ENCODE measurements around the gene MRPS12.

The MRPS12 gene

DNA sequence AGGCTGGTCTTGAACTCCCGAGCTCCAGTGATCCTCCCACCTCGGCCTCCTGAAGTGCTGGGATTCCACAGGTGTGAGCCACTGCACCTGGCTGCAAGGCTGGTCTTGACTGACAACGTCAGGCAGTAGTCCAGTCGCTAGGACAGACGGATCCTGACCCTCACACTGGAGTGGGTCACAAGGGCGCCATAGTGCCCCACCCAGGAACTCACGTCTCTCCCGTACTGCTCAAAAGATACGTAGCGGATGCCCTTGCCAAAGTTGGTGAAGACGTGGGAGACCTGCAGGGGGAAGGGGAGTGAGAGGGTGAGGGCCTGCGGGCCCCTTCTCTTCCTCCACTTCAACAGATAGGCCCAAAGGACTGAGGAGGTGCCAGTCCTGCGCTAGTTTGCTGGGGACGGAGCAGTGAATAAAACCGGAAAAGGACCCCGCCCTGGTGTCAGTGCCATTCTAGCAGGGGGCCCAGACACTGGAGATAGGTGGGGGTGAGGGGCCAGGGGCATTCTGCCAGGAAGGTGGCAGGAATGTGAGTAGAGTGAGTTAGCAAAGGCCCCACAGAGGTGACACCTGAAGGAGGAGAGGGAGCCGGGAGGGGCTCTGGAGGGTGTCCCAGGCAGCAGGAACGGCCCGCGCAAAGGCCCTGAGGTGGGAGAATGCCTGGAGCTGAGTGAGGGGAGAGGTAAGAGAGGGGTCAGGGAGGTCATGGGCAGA is 11.9 kb downstream of the MRPS12 start:
- no peaks in the 10 kb centered on the region for H3K36me3 ChIP-seq (ENCODE audit: low read depth)
- H3K4me1 ChIP-seq (ENCODE audit: insufficient read depth, poor library complexity, severe bottlenecking) = no peaks in the 10 kb centered on the region
- H3K27ac ChIP-seq (ENCODE audit: poor library complexity, severe bottlenecking) = no peak overlapping the region
- TF ChIP-seq, protein P1, sequence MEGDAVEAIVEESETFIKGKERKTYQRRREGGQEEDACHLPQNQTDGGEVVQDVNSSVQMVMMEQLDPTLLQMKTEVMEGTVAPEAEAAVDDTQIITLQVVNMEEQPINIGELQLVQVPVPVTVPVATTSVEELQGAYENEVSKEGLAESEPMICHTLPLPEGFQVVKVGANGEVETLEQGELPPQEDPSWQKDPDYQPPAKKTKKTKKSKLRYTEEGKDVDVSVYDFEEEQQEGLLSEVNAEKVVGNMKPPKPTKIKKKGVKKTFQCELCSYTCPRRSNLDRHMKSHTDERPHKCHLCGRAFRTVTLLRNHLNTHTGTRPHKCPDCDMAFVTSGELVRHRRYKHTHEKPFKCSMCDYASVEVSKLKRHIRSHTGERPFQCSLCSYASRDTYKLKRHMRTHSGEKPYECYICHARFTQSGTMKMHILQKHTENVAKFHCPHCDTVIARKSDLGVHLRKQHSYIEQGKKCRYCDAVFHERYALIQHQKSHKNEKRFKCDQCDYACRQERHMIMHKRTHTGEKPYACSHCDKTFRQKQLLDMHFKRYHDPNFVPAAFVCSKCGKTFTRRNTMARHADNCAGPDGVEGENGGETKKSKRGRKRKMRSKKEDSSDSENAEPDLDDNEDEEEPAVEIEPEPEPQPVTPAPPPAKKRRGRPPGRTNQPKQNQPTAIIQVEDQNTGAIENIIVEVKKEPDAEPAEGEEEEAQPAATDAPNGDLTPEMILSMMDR (IDR thresholded peaks at IDR 0.05; ENCODE audit: poor library complexity, severe bottlenecking) = no peak
- H3K27me3 ChIP-seq (ENCODE audit: insufficient read depth, poor library complexity, severe bottlenecking) = no peaks in the 10 kb centered on the region
- no peak for DNase-seq (ENCODE audit: low spot score)
- H3K4me3 ChIP-seq (ENCODE audit: severe bottlenecking) = no peak overlapping the region
- no peak for ATAC-seq (ENCODE audit: low read depth)
- H3K9me3 ChIP-seq (ENCODE audit: severe bottlenecking) = no peaks in the 10 kb centered on the region

DNA sequence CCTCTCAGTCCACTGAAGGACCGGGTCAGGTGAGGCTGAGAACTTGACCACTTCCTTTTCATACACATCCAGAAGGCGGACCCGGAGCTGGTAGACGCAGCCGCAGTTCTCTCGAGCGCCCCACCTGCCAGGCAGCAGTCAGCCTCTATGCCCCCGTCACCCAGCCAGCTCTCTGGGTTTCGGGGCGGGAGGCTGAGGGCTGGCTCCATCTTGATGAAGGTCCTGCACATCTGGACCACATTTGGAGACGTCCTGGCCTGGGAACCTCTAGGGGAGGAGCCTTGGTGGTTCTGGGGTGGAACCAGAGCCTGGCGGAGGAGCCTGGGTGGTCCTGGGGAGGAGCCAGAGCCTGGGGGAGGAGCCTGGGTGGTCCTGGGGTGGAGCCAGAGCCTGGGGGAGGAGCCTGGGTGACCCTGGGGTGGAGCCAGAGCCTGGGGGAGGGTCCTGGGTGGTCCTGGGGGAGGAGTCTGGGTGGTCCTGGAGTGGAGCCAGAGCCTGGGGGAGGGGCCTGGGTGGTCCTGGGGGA is 14.3 kb downstream of the MRPS12 start:
- H3K4me3 ChIP-seq (ENCODE audit: severe bottlenecking) = no peak overlapping the region
- H3K4me1 ChIP-seq (ENCODE audit: insufficient read depth, poor library complexity, severe bottlenecking) = no peaks in the 10 kb centered on the region
- ATAC-seq (ENCODE audit: low read depth) = no peak
- H3K27me3 ChIP-seq (ENCODE audit: insufficient read depth, poor library complexity, severe bottlenecking) = no peaks in the 10 kb centered on the region
- H3K27ac ChIP-seq (ENCODE audit: poor library complexity, severe bottlenecking) = no peak overlapping the region
- DNase-seq (ENCODE audit: low spot score) = no peak
- no peaks in the 10 kb centered on the region for H3K36me3 ChIP-seq (ENCODE audit: low read depth)
- H3K9me3 ChIP-seq (ENCODE audit: severe bottlenecking) = no peaks in the 10 kb centered on the region
- TF ChIP-seq, protein P1 (IDR thresholded peaks at IDR 0.05; ENCODE audit: poor library complexity, severe bottlenecking) = no peak

DNA sequence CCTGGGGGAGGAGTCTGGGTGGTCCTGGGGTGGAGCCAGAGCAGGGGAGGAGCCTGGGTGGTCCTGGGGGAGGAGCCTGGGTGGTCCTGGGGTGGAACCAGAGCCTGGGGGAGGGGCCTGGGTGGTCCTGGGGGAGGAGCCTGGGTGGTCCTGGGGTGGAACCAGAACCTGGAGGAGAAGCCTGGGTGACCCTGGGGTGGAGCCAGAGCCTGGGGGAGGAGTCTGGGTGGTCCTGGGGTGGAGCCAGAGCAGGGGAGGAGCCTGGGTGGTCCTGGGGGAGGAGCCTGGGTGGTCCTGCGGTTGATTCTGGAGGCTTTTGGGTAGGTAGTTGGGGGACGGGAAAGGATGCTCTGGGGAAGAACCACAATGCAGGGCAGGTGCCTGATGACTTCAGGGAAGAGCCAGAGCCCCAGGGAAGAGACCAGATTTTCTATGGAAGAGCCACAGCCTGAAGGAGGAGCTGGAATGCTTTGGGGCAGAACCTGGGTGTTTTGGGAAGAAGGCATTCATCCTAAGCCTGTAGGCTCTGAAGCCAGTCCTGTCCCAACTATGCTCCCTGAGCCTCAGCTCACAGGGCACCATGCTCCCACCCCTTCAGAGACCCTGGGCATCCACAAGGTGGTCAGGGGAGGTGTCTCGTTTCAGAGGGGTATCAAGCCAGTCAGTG is 15.0 kb downstream of the MRPS12 start:
- H3K27me3 ChIP-seq (ENCODE audit: insufficient read depth, poor library complexity, severe bottlenecking) = no peaks in the 10 kb centered on the region
- no peaks in the 10 kb centered on the region for H3K36me3 ChIP-seq (ENCODE audit: low read depth)
- H3K27ac ChIP-seq (ENCODE audit: poor library complexity, severe bottlenecking) = no peak overlapping the region
- H3K4me3 ChIP-seq (ENCODE audit: severe bottlenecking) = no peak overlapping the region
- H3K9me3 ChIP-seq (ENCODE audit: severe bottlenecking) = no peaks in the 10 kb centered on the region
- DNase-seq (ENCODE audit: low spot score) (no peak), ATAC-seq (ENCODE audit: low read depth) (no peak)
- no peaks in the 10 kb centered on the region for H3K4me1 ChIP-seq (ENCODE audit: insufficient read depth, poor library complexity, severe bottlenecking)
- TF ChIP-seq, protein P1 (IDR thresholded peaks at IDR 0.05; ENCODE audit: poor library complexity, severe bottlenecking) = no peak

DNA sequence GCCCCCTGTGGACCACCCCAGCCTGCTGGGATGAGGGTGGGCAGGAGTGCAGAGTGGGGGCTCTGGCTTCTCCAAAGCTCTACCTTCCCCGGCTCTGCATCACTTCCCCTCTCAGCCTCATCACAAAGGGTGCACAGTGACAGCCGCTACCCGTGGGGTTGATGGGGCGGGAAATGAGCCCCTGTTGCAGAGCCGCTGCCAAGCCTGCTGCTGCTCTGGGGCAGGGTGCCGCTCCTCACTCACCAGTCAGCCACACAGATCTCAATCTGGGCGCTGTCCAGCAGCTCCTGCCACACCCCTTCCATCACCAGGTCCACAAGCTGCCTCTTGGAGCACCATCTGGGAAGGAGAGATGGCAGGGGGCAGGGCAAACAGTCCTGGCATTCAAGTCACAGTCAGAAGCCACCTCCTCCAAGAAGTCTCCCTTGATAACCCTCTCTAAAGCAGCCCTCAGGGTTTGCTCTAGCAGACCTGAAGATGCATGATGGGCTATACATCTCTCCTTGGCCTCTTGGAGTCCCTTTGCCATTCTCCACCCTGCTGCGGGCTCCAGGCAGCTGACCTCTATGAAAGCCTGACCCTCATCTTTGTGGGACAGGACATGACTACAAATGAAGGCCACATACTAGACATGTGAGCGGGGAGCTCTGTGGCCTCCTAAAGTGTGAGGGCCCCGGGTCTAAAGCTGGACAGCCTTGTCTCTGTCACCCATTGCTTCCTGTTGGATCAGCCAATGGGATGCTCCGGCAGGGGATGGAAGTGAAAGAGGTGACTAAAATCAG is 15.7 kb downstream of the MRPS12 start:
- H3K4me3 ChIP-seq (ENCODE audit: severe bottlenecking) = no peak overlapping the region
- no peak for ATAC-seq (ENCODE audit: low read depth)
- no peak overlapping the region for H3K27ac ChIP-seq (ENCODE audit: poor library complexity, severe bottlenecking)
- DNase-seq (ENCODE audit: low spot score) = no peak
- H3K4me1 ChIP-seq (ENCODE audit: insufficient read depth, poor library complexity, severe bottlenecking) = no peaks in the 10 kb centered on the region
- no peaks in the 10 kb centered on the region for H3K36me3 ChIP-seq (ENCODE audit: low read depth)
- H3K9me3 ChIP-seq (ENCODE audit: severe bottlenecking) = no peaks in the 10 kb centered on the region
- TF ChIP-seq, protein P1 (IDR thresholded peaks at IDR 0.05; ENCODE audit: poor library complexity, severe bottlenecking) = no peak
- H3K27me3 ChIP-seq (ENCODE audit: insufficient read depth, poor library complexity, severe bottlenecking) = no peaks in the 10 kb centered on the region
